Brain microvascular endothelial cell (primary cell): ENCODE measurements around the gene SOX9.

Experiments used
- DNase-seq: peaks from one replicate; pipeline ENCODE4 v3.0.0-alpha.2; 2020
- H3K27ac ChIP-seq: fragments of 250-450 bp; sonication (Bioruptor Pico); 2 replicates; pipeline ENCODE4 v1.5.1; 2020; ENCODE audit warnings: mild to moderate bottlenecking, moderate library complexity
- H3K27me3 ChIP-seq: fragments of 250-450 bp; sonication (Bioruptor Pico); replicated peaks from 2 replicates; pipeline ENCODE4 v1.5.1; 2020; ENCODE audit warnings: mild to moderate bottlenecking
- H3K36me3 ChIP-seq: fragments of 250-450 bp; sonication (Bioruptor Pico); replicated peaks from 2 replicates; pipeline ENCODE4 v1.5.1; 2020; ENCODE audit warnings: mild to moderate bottlenecking
- H3K4me3 ChIP-seq: 2 replicates; pipeline ENCODE4 v1.5.1; 2011; ENCODE audit warnings: low read depth, mild to moderate bottlenecking, control low read depth, low read length, moderate library complexity
- in situ Hi-C: cut with HindIII; loops from 2 replicates; pipeline ENCODE4 v1.10.0; 2017; ENCODE audit warnings: low sequenced_read_pairs, low pct_ligation_motif_present
- TF ChIP-seq, protein P1 (sequence below): IDR thresholded peaks from 2 replicates; pipeline ENCODE4 v1.5.1; 2011; ENCODE audit warnings: low read depth, mild to moderate bottlenecking, moderate library complexity, low read length, control low read depth, inconsistent platforms; ENCODE audit errors: missing control alignments

SOX9 gene

DNA sequence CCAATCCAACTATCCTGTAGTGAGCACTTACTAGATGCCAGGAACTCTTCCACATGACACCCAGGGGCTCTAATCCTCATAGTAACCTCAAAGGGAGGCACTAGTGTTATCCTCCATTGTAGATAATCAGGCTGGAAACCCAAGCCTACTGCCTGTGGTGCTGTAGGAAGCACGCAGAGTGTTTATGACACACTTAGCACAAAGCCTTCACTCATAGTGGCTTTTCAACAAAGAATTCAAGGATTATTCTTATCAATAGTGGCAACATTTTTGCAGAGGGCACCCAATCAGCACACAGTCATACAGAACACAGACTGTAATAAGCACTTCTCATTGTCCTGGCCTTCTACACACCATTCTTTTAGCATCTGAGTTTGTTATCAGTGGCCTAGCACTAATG is 18.5 kb upstream of the SOX9 start:
- DNase-seq: no peak
- H3K27me3 ChIP-seq: no peaks in the 10 kb centered on the region
- H3K27ac ChIP-seq: no peak overlapping the region
- in situ Hi-C loops: no loop called here
- no peak overlapping the region for H3K4me3 ChIP-seq
- TF ChIP-seq, protein P1, sequence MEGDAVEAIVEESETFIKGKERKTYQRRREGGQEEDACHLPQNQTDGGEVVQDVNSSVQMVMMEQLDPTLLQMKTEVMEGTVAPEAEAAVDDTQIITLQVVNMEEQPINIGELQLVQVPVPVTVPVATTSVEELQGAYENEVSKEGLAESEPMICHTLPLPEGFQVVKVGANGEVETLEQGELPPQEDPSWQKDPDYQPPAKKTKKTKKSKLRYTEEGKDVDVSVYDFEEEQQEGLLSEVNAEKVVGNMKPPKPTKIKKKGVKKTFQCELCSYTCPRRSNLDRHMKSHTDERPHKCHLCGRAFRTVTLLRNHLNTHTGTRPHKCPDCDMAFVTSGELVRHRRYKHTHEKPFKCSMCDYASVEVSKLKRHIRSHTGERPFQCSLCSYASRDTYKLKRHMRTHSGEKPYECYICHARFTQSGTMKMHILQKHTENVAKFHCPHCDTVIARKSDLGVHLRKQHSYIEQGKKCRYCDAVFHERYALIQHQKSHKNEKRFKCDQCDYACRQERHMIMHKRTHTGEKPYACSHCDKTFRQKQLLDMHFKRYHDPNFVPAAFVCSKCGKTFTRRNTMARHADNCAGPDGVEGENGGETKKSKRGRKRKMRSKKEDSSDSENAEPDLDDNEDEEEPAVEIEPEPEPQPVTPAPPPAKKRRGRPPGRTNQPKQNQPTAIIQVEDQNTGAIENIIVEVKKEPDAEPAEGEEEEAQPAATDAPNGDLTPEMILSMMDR: no peak
- no peaks in the 10 kb centered on the region for H3K36me3 ChIP-seq

DNA sequence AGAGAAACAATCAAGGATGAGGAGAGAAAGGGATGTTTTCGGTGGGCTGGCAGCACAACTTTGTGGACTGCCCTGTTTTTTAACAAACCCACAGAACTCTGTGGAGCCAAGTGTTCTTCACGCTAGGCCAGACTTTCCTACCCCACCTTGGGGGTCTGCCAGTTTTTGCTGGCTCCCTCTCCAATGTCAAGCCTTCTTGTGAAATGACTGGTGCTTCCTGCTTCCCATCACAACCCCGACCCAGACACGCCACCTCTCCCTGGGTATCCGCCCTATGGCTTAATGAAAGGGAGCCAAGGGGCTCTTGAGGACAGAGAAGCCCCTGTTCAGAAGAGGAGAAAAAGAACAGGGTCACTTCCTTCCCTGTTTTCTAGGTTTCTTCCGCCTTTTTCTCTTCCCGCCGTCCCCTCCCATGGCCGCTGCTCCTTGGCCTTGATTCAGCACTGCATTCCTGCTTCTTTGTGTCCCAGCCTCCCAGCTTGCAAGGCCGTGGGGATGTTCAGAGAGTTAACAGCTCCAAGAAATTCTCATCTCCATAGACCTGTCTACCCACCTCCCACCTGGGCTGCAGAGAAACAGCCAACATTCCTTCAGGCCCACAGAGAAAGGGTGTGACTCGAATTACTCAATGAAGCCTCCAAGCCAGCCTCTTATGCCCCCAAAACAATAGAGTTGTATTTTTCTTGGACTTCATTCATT is 16.5 kb upstream of the SOX9 start:
- in situ Hi-C loops: no loop called here

DNA sequence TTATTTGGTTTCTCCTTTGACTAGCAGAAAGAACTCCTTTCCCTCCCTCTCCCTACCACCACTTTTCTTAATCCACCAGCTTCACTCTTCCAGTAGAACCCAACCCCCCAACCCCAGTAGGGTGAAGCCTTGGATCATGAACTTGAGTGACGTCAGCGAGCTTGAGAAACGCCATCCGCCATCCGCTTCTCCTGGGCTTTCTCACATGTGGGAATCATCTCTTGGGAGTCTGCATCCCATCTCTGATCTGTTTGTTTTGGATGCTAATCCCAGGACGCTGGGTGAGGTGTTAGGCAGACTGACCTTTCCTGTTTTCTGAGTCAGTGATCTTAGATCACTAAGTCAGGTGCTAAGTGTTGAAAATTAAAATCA is 16.0 kb upstream of the SOX9 start:
- Histone ChIP-seq H3K27me3 (no peaks in the 10 kb centered on the region), H3K4me3 (no peak overlapping the region), H3K27ac (no peak overlapping the region), H3K36me3 (no peaks in the 10 kb centered on the region)
- TF ChIP-seq, protein P1: no peak
- in situ Hi-C loops: no loop called here
- DNase-seq: no peak

More for the DNA sequence above, 16.5 kb upstream of the SOX9 start:
- no peak overlapping the region for H3K4me3 ChIP-seq
- H3K27me3 ChIP-seq: no peaks in the 10 kb centered on the region
- DNase-seq: no peak
- H3K36me3 ChIP-seq: no peaks in the 10 kb centered on the region
- TF ChIP-seq, protein P1: no peak
- no peak overlapping the region for H3K27ac ChIP-seq

DNA sequence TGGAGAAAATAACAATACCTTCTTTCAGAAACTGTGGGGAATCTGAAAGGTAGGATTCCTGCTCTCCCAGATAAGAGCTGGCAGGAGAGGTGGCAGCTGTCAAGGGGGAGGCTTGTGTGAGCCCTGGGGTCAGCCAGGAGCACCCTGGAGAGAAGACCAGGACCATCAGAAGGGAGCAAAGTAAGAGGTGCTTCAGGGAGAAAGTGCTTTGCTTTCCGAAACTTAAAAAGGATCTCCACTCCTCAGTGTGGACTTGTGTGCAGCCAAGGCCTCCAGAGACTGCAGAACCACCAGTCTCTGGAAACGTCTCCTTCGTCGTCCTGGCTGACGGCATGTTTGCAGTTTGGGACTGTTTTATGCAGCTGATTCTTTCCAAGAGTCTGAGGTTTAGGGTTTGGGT is 13.7 kb upstream of the SOX9 start:
- no peaks in the 10 kb centered on the region for H3K27me3 ChIP-seq
- in situ Hi-C loops: no loop called here
- H3K4me3 ChIP-seq: no peak overlapping the region
- H3K27ac ChIP-seq: no peak overlapping the region
- H3K36me3 ChIP-seq: no peaks in the 10 kb centered on the region
- TF ChIP-seq, protein P1: no peak
- DNase-seq: no peak

DNA sequence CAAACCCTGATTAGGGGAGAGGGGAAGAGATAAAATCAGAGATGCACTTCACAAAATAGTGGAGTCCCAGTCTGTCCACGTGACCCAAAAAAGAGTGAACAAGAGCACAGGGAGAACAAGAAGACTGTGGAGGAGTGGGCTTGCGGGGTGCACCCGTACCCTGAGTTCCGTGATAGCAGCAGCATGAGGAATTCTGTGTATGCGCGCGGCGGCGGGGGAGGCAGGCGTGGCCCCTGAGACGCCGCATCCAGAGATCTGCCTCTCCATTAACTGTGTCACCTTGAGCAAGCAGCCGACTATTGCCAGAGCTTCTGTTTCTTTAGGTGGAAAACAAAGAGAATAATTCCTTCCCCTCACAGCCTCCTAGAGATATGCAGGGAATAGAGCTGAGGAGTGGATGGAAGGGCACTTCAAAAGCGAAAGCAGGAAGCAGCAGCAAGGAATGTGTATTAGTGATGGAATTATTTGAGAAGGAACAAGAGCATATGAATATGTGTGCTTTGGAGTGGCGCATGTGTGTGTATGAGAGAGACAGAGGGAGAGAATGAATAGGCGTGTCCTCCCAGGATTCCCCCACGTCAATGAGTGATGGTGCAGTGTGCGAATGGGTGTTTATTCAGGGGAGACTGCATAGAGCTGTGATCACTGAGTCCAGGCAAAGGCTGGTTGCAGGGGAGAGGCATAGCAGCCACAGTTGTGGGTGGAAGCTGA is 10.4 kb upstream of the SOX9 start:
- no peak for DNase-seq
- Histone ChIP-seq H3K27ac (no peak overlapping the region), H3K36me3 (no peaks in the 10 kb centered on the region), H3K4me3 (no peak overlapping the region), H3K27me3 (no peaks in the 10 kb centered on the region)
- in situ Hi-C loops: no loop called here
- TF ChIP-seq, protein P1: no peak
